NCI-H146 treated with DMSO at 0.1 percent for 48 hours (cell line): Measurements from ENCODE around the gene EFCAB8.
"Not testable (repeated sequence)": the region's sequence is repeated elsewhere in the genome, so short reads cannot be mapped to it uniquely, and the experiment has no call there.

Source experiments
- DNase-seq: peaks from one replicate; lab custom pipeline; 2025; ENCODE audit not compliant: unreplicated experiment; lab: John Stamatoyannopoulos, UW

EFCAB8 gene

GRCh38 chr20:32839982-32840285, 18.8 kb upstream of the EFCAB8 start:
- no peak for DNase-seq

DNA sequence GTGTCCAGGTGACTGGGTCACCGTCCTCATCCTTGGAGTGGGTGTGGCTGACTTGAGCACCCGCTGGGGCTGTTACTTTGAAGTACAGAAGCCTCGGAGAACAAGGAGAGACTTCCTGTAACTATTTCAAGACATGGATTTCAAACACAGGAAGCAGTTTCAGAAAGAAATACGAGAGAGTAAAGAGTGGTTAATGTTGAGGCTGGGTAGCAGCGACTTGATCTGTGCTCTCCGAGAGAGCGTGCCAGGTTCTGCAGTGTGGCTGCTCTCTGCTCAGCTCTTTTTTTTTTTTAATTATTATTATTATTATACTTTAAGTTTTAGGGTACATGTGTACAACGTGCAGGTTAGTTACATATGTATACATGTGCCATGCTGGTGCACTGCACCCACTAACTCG, 17.5 kb upstream of the EFCAB8 start:
- DNase-seq = no peak

DNA sequence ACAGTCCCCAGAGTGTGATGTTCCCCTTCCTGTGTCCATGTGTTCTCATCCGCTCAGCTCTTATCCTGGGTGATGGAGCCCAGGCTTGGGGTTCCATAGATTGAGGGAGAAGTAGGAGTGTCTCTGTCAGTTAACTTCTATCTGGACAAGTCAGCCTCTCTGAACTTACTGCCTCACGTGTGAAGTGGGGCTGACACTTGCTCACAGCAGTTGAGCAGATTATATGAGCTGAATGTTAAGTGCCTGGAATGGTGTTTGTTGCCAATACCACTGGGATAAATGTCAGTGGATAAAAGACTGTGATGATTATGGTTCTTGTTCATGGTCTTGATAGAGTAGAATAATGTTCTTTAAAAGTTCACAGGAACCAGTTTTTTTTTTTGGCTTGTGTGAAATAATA, 17.1 kb upstream of the EFCAB8 start:
- no peak for DNase-seq

DNA sequence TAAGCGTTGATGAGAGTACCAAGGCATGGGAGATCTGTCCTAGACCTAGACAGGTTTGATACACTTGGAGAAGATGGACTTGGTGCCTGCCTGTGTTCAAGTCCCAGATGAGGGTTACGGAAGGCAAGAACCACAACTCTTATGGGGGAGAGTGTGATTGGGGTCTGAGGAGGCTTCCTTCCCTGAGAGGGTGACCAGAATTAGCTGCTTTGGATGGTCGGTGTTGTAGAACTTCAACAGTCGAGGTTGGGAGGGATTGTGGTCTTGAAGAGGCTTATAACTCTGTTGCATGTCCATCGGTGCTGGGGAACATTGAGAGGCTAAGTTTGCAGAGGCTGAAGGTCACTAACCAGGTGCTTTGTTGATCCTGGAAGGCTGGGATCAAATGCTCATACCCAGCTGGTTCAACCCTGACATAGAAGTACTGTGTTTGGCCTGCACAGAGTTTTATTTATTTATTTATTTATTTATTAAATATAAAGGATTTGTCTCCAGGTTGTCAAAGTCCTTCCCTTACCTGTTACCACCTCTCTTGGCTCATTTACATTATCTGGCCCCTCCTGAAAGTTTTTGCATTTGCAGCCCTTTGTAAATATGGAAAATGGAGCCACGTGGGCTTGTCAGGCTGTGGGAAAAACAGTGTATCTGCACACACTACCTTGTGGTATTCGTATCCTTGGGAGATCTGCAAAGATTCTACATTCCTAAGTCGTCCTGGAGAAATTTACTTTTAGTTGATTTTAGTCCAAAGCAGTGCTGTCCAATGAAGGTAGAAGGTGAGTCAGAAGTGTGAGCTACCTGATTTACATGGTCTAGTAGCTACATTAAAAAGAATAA, 15.8 kb upstream of the EFCAB8 start:
- DNase-seq = no peak

DNA sequence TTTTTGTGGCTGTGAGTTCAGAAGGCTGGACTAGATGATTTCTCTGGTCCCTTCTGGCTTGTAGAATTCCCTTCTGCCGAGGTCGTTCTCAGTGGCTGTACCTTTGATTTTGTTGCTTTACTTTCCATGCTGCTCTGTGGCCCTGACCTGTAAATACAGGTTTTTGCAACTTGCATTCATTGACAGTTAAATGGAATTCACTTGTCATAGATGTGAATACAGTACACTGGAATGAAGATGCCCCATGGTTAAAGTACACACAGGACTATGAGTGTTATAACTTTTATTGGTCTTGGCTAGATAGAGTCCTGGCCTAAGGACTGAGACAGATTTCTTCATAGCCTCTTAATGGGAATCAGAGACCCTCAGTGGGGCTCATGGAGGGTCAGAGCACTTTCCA, 12.9 kb upstream of the EFCAB8 start:
- no peak for DNase-seq

GRCh38 chr20:32846852-32847251, 11.9 kb upstream of the EFCAB8 start:
- no peak for DNase-seq

- DNase-seq = no peak
Observed at GRCh38 chr20:32847964-32848363, 10.8 kb upstream of the EFCAB8 start.

DNA sequence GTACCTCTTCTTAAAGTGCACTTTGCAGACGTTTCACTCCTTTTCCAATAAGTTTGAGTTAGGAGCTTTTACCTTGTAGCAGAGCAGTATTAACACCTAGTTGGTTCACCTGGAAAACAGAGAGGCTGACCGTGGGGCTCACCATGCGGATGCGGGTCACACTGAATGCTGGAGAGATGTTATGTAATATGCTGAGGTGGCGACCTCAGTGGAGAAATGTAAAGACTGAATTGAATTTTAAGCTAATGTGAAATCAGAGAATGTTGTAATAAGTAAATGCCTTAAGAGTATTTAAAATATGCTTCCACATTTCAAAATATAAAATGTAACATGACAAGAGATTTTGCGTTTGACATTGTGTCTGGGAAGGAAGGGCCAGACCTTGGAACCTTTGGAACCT, 9.9 kb upstream of the EFCAB8 start:
- DNase-seq = no peak

DNA sequence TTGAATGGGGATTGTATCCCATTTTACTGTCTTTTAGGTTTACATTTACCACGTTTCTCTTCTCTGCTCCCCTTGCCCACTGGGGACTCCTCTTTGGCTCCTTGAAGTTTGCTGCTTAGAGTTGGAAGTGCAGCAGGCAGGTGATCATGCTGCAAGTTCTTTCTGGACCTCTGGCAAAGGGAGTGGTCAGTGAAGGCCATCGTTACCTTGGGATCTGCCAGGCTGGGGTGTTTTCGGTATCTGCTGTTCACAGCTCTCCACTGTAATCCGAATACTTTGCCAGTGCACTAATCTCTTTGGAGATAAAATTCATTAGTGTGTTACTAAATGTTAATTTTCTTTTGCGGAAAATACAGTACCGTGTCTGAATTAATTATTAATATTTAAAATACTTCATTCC, 9.1 kb upstream of the EFCAB8 start:
- DNase-seq = no peak

DNA sequence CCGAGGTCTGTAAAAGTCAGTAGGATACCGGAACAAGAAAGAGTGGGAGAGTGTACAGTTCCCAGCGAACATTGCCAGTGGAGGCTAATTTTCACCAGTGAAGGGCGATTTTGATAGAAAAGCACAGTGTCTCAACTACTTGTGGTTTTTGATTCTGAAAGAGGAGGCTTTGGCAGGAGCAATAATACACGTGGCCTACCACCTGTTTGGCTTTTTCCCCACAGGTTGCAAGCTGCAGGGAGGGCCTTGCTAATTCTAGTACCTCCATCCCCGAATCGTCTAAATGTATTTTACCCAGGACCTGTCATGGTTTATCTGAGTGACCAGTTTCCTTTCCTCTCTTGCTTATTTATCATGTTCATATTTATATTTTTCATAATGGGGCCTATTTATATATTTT, 3.3 kb upstream of the EFCAB8 start:
- no peak for DNase-seq

DNA sequence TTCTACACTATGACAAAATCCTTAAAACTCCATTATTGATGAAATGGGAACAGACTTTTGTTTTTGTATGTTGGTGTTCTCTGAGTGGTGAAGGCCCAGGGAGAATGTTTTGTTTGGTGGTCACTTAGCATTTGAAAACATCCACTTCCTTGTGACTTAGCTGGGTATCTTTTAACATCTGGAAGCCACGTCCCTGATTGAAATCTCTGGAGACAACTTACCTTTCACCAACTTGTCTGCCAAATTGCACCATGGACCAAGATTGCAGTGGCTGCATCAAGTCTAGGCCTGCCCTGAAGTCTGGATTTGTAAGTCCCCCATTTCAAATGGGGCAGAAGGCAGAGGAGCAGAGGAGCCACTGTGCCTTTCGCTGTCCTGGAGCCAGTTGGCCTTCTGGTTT, 534 bp upstream of the EFCAB8 start:
- no peak for DNase-seq

DNA sequence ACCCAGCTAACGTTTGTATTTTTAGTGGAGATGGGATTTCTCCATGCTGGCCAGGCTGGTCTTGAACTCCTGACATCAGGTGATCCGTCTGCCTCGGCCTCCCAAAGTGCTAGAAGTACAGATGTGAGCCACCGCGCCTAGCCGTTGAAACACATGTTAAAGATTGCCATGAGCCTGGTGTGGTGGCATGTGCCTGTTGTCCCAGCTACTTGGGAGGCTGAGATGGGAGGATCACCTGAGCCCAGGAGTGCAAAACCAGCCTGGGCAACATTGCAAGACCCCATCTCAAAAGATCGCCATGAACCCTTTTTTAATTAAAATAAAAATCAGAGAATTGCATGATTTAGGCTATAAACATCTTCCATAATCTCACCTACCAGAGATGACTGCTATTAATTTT, 2.7 kb downstream of the EFCAB8 start:
- no peak for DNase-seq

DNA sequence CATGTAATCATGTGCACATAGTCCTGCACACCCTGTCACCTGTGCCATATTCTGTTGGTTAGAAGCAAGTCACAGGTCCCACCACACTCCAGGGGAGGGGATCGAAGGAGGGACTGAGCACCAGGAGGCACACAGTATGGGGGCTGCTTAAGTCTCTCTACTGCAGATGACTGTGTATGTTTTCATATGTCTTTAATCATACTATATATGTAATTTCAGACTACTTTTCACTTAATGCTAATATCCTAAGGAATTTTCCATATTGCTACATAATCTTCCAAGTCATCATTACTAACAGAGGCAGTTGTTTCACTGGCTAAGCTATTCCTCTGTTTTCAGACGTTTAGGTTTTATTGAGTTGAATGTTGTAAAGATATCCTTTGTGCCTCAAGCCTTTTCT, 10.8 kb downstream of the EFCAB8 start:
- no peak for DNase-seq

- DNase-seq = not testable (repeated sequence)
Observed at GRCh38 chr20:32870526-32870925, 11.8 kb downstream of the EFCAB8 start.

GRCh38 chr20:32870985-32871384, 12.3 kb downstream of the EFCAB8 start:
- no peak for DNase-seq

- DNase-seq = no peak
Observed at GRCh38 chr20:32871627-32872160, 13.0 kb downstream of the EFCAB8 start.

- no peak for DNase-seq
Observed at GRCh38 chr20:32872266-32872665, 13.5 kb downstream of the EFCAB8 start.

DNA sequence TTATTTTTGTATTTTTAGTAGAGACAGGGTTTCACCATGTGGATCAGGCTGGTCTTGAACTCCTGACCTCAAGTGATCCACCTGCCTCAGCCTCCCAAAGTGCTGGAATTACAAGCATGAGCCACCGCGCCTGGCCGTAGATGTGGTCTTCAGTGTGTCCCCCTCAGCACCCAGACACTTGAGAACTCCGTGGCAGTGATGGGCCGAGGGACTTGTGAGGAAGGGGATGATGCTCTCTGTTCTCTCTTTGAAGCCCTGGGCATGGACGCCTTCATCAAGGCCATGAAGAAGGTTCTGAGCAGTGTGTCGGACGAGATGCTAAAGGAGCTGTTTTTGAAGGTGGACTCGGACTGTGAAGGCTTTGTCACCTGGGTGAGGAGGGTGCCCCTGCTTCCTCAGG, 16.9 kb downstream of the EFCAB8 start:
- no peak for DNase-seq

DNA sequence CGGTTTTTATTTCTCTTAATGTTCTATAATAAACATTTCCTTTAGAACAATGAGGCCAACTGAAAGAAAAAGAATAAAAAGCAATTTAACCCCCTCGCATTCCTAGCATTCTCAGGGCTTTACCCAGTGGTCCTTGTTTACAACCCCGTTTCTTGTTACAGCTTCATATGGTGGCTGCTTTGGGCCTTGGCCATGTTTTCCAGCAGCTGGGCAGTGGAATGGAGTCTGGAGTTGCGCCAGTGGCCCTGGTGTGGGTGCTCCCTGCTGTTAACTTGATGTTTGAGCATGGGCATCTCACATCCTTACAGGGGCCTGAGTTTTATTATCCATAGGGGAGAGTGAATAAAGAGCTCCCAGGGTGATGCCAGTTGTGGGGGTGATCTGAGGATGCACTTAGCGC, 18.8 kb downstream of the EFCAB8 start:
- DNase-seq = no peak

GRCh38 chr20:32878820-32879219, 20.1 kb downstream of the EFCAB8 start:
- no peak for DNase-seq

DNA sequence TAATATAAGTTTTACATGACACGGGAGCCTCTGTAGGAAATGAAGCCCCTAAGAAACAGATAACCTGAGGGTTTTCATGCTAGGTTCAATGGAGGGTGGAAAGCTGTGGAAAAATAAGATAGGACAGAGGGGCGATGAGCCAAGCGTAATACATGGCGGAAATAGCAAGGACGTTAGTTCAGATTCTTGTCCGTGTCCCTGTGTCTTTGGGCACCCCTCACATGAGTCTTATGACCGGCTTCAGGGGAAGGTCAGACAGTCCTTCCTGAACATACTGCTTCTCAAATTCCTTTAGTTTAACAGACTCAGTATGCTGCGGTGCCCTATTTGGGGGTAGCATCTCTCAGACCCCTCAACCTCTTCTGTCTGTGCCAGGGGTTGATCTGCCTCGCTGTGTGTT, 20.8 kb downstream of the EFCAB8 start:
- no peak for DNase-seq

GRCh38 chr20:32880635-32881034, 21.9 kb downstream of the EFCAB8 start:
- DNase-seq = no peak

- no peak for DNase-seq
Observed at GRCh38 chr20:32883081-32883480, 24.4 kb downstream of the EFCAB8 start.
